Measurements from ENCODE around the gene FEZ2.

FEZ2 gene

GRCh38 chr2:36582951-36583350, 15.0 kb downstream of the FEZ2 start:
- DNase-seq (ENCODE audit: low spot score), result no peak
- in situ Hi-C loops (cut with MboI; ENCODE audit: low pct_unique_long_range_greater_than_20kb, low sequenced_read_pairs, unreplicated experiment), result no loop called here
- TF ChIP-seq CTCF (IDR thresholded peaks at IDR 0.05; ENCODE audit: extremely low read depth, insufficient read depth, missing control alignments), result no peak

- in situ Hi-C loops (cut with MboI; ENCODE audit: low pct_unique_long_range_greater_than_20kb, low sequenced_read_pairs, unreplicated experiment), result no loop called here
- TF ChIP-seq CTCF (IDR thresholded peaks at IDR 0.05; ENCODE audit: extremely low read depth, insufficient read depth, missing control alignments), result no peak
- no peak for DNase-seq (ENCODE audit: low spot score)
Observed at GRCh38 chr2:36582538-36582937, 15.4 kb downstream of the FEZ2 start.

GRCh38 chr2:36579297-36579664, 18.7 kb downstream of the FEZ2 start:
- in situ Hi-C loops (cut with MboI; ENCODE audit: low pct_unique_long_range_greater_than_20kb, low sequenced_read_pairs, unreplicated experiment), result no loop called here
- TF ChIP-seq CTCF (IDR thresholded peaks at IDR 0.05; ENCODE audit: extremely low read depth, insufficient read depth, missing control alignments), result no peak
- DNase-seq (ENCODE audit: low spot score), result no peak

GRCh38 chr2:36578343-36579296, 19.3 kb downstream of the FEZ2 start:
- in situ Hi-C loops (cut with MboI; ENCODE audit: low pct_unique_long_range_greater_than_20kb, low sequenced_read_pairs, unreplicated experiment), result no loop called here

GRCh38 chr2:36577884-36578283, 20.1 kb downstream of the FEZ2 start:
- in situ Hi-C loops (cut with MboI; ENCODE audit: low pct_unique_long_range_greater_than_20kb, low sequenced_read_pairs, unreplicated experiment), result no loop called here
- no peak for TF ChIP-seq CTCF (IDR thresholded peaks at IDR 0.05; ENCODE audit: extremely low read depth, insufficient read depth, missing control alignments)
- no peak for DNase-seq (ENCODE audit: low spot score)

More at GRCh38 chr2:36578343-36579296, 19.3 kb downstream of the FEZ2 start:
- no peak for DNase-seq (ENCODE audit: low spot score)
- no peak for TF ChIP-seq CTCF (IDR thresholded peaks at IDR 0.05; ENCODE audit: extremely low read depth, insufficient read depth, missing control alignments)

- no peak for DNase-seq (ENCODE audit: low spot score)
- in situ Hi-C loops (cut with MboI; ENCODE audit: low pct_unique_long_range_greater_than_20kb, low sequenced_read_pairs, unreplicated experiment), result no loop called here
- no peak for TF ChIP-seq CTCF (IDR thresholded peaks at IDR 0.05; ENCODE audit: extremely low read depth, insufficient read depth, missing control alignments)
Observed at GRCh38 chr2:36574560-36574959, 23.4 kb downstream of the FEZ2 start.
